ENCODE results near the gene FBXO46.
"Not testable (repeated sequence)": the region's sequence is repeated elsewhere in the genome, so short reads cannot be mapped to it uniquely, and the experiment has no call there.

The FBXO46 gene

GRCh38 chr19:45720065-45720464, 10.6 kb downstream of the FBXO46 start:
- DNase-seq, result not testable (repeated sequence)

- no peak for DNase-seq
Measured at GRCh38 chr19:45717983-45718650, 12.6 kb downstream of the FBXO46 start.

- DNase-seq, result peak; percentile 98
Measured at GRCh38 chr19:45717131-45717982, 13.3 kb downstream of the FBXO46 start.

- no peak for DNase-seq
Measured at GRCh38 chr19:45716359-45717130, 14.2 kb downstream of the FBXO46 start.

- no peak for DNase-seq
Measured at GRCh38 chr19:45715139-45715538, 15.6 kb downstream of the FBXO46 start.

GRCh38 chr19:45713141-45713540, 17.6 kb downstream of the FBXO46 start:
- DNase-seq, result no peak

- DNase-seq, result no peak
Measured at GRCh38 chr19:45712699-45713067, 18.0 kb downstream of the FBXO46 start.

- no peak for DNase-seq
Measured at GRCh38 chr19:45711851-45712698, 18.6 kb downstream of the FBXO46 start.

- no peak for DNase-seq
Measured at GRCh38 chr19:45710356-45711130, 20.2 kb downstream of the FBXO46 start.

GRCh38 chr19:45705710-45706415, 24.8 kb downstream of the FBXO46 start:
- DNase-seq, result no peak

- no peak for DNase-seq
Measured at GRCh38 chr19:45705115-45705514, 25.6 kb downstream of the FBXO46 start.

- no peak for DNase-seq
Measured at GRCh38 chr19:45701676-45702075, 29.0 kb downstream of the FBXO46 start.

- peak; percentile 68 for DNase-seq
Measured at GRCh38 chr19:45693106-45693788, 37.4 kb downstream of the FBXO46 start.

GRCh38 chr19:45692187-45693105, 38.2 kb downstream of the FBXO46 start, which contains the start of gene QPCTL:
TSS of gene QPCTL (plus strand) at chr19:45692666. CDS start at chr19:45692704, 38 bp downstream.
- DNase-seq, result peak; percentile 99

GRCh38 chr19:45691516-45692186, 39.0 kb downstream of the FBXO46 start, which contains the start of gene SNRPD2:
TSS of gene SNRPD2 (minus strand) at chr19:45691953. CDS start at chr19:45691888, 65 bp downstream.
- DNase-seq, result peak; percentile 90

- no peak for DNase-seq
Measured at GRCh38 chr19:45687599-45687998, 43.1 kb downstream of the FBXO46 start.

GRCh38 chr19:45685045-45685444, 45.7 kb downstream of the FBXO46 start:
- not testable (repeated sequence) for DNase-seq

- DNase-seq, result no peak
Measured at GRCh38 chr19:45682908-45683307, 47.8 kb downstream of the FBXO46 start.

Data from effector CD8-positive, alpha-beta T cell (primary cell).